ENCODE measurements around the gene CCDC8. TPM values are rescaled to one million over a fixed set of nuclear protein-coding genes. Genes with fewer than 3 reads are reported as not detected.
"Not testable (repeated sequence)": the region's sequence is repeated elsewhere in the genome, so short reads cannot be mapped to it uniquely, and the experiment has no call there.

The CCDC8 gene
- 2.9 TPM for total RNA-seq
- long read RNA-seq, transcript CCDC8-201 (1 exons, 3,186 nt): major isoform, 22 of 22 reads
- long read RNA-seq, partial matches to known transcripts: 0 of 22 reads
- long read RNA-seq, other reads (novel, unspliced or antisense): 0 of 22 reads

GRCh38 chr19:46413262-46414031, at the start of gene CCDC8:
CCDC8 (minus strand) TSS chr19:46413564; CDS start chr19:46412810, 754 bp downstream.
- DNase-seq (ENCODE audit: low spot score): no peak

- DNase-seq (ENCODE audit: low spot score): no peak
These were observed 48.2 kb upstream of the CCDC8 start for GRCh38 chr19:46461537-46461936.

- DNase-seq (ENCODE audit: low spot score): no peak
These were observed 47.6 kb upstream of the CCDC8 start for GRCh38 chr19:46460981-46461380.

- DNase-seq (ENCODE audit: low spot score): no peak
These were observed 46.7 kb upstream of the CCDC8 start for GRCh38 chr19:46460055-46460454.

GRCh38 chr19:46456930-46457329, 43.6 kb upstream of the CCDC8 start:
- no peak for DNase-seq (ENCODE audit: low spot score)

- no peak for DNase-seq (ENCODE audit: low spot score)
These were observed 40.9 kb upstream of the CCDC8 start for GRCh38 chr19:46454244-46454643.

GRCh38 chr19:46453661-46454060, 40.3 kb upstream of the CCDC8 start:
- peak; percentile 41 for DNase-seq (ENCODE audit: low spot score)

GRCh38 chr19:46452186-46452585, 38.8 kb upstream of the CCDC8 start:
- no peak for DNase-seq (ENCODE audit: low spot score)

GRCh38 chr19:46451352-46451751, 38.0 kb upstream of the CCDC8 start:
- peak; percentile 24 for DNase-seq (ENCODE audit: low spot score)

GRCh38 chr19:46450737-46451136, 37.4 kb upstream of the CCDC8 start:
- no peak for DNase-seq (ENCODE audit: low spot score)

GRCh38 chr19:46449228-46449627, 35.9 kb upstream of the CCDC8 start:
- DNase-seq (ENCODE audit: low spot score): peak; percentile 14

GRCh38 chr19:46448601-46449000, 35.2 kb upstream of the CCDC8 start:
- peak; percentile 73 for DNase-seq (ENCODE audit: low spot score)

- DNase-seq (ENCODE audit: low spot score): no peak
These were observed 34.5 kb upstream of the CCDC8 start for GRCh38 chr19:46447824-46448223.

- no peak for DNase-seq (ENCODE audit: low spot score)
These were observed 33.6 kb upstream of the CCDC8 start for GRCh38 chr19:46447006-46447405.

- DNase-seq (ENCODE audit: low spot score): no peak
These were observed 32.7 kb upstream of the CCDC8 start for GRCh38 chr19:46446021-46446420.

GRCh38 chr19:46442808-46443450, 29.6 kb upstream of the CCDC8 start:
- no peak for DNase-seq (ENCODE audit: low spot score)

GRCh38 chr19:46441866-46442265, 28.5 kb upstream of the CCDC8 start:
- no peak for DNase-seq (ENCODE audit: low spot score)

GRCh38 chr19:46435689-46436088, 22.3 kb upstream of the CCDC8 start:
- peak; percentile 3 for DNase-seq (ENCODE audit: low spot score)

- peak; percentile 1 for DNase-seq (ENCODE audit: low spot score)
These were observed 21.6 kb upstream of the CCDC8 start for GRCh38 chr19:46435009-46435408.

- DNase-seq (ENCODE audit: low spot score): not testable (repeated sequence)
These were observed 20.1 kb upstream of the CCDC8 start for GRCh38 chr19:46433470-46433869.

GRCh38 chr19:46431824-46432223, 18.5 kb upstream of the CCDC8 start:
- DNase-seq (ENCODE audit: low spot score): no peak

GRCh38 chr19:46429999-46430398, 16.6 kb upstream of the CCDC8 start:
- DNase-seq (ENCODE audit: low spot score): no peak
